ENCODE results near the gene ALOX12.

GRCh38 chr17:7017827-7018200, 22.0 kb downstream of the ALOX12 start:
- no peak for TF ChIP-seq POLR2AphosphoS5 (IDR thresholded peaks at IDR 0.05; ENCODE audit: low read depth, low read length)
- no peak for TF ChIP-seq POLR2A (IDR thresholded peaks at IDR 0.05; ENCODE audit: low read depth, low read length)
